Mammary epithelial cell (primary cell): ENCODE data around the gene RNU1-1.
"Not testable (repeated sequence)": the region's sequence is repeated elsewhere in the genome, so short reads cannot be mapped to it uniquely, and the experiment has no call there.

Experiments used
- CTCF ChIP-seq, 2 donors: IDR thresholded peaks in 1 of 2; conservative IDR thresholded peaks in 1 of 2; 2 replicates each; pipeline ENCODE4 v1.5.1; 2011 to 2012; ENCODE audit warnings: inconsistent platforms in 2 of 2, low read length in 2 of 2, mild to moderate bottlenecking in 2 of 2, control low read depth in 1 of 2, low read depth in 1 of 2; ENCODE audit not compliant: insufficient read depth in 1 of 2; ENCODE audit errors: extremely low read depth in 1 of 2
- EZH2 ChIP-seq: IDR thresholded peaks from 2 replicates; pipeline ENCODE4 v1.6.1; 2012; ENCODE audit warnings: low read length, inconsistent platforms, borderline replicate concordance

DNA sequence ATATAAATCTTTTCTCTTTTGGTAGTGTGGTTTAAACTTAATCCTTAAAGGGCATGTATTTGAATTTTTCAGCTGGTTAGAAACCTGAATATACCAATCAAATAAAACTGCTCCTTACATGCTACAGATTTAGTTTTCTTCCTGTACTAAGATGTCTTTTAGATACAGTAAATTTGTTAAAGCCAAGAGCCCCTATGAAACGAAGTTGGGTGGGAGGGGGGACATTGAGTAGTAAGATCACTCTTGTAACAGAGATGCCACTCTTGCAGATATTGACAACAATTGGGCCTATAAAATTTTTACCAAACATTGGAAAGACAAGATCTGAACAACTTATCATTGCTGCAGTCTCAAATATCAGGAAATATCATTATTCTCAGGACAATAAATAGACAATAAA, 2.2 kb downstream of the RNU1-1 start:
- TF ChIP-seq CTCF (conservative IDR thresholded peaks at IDR 0.05 in 1 of 2, IDR thresholded peaks at IDR 0.05 in 1 of 2; ENCODE audit: extremely low read depth in 1 of 2, insufficient read depth in 1 of 2, low read depth in 1 of 2, low read length in 2 of 2); EZH2: not testable (repeated sequence)
